ENCODE measurements around the gene CHD6. TPM values are rescaled to one million over a fixed set of nuclear protein-coding genes. Genes with fewer than 3 reads are reported as not detected.

CHD6 gene
- total and polyA plus RNA-seq, 4 donors = 3.3 to 23.4 (median 18.2) TPM

DNA sequence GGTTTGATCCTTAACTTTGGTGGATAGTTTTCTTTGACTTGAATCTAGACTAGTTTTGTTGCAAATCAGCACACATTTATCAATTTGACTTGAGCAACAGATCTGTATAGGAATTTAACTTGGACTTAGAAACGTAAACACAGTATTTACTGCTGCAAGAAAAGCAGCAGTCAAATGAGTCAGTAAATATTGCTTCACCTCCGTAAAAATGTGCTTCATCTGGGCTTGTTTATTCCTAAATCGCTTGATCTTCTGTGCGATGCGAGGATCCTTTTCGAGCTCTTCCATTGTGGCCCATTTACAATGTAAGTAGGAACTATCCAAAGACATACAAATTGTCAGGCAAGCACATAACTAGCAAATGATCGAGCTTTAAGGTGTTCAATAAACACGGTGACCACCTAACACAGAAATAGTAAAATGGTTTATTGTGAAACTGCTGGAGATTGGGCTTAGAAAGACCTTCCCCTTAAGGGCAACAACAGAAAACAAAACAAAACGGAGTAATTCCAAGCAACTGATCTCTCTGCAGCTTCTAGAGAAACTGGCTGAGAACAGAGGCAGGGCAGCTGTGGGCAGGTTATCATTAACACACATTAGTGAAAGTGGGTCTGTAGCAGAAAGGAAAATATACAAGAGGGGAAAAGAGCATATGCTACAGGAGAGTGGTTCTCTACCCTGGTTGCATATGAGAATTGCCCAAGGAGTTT lies 120.8 kb downstream of the CHD6 start:
- H3K27ac ChIP-seq (ENCODE audit: low read depth in 1 of 2, low read length in 2 of 2) = peak overlapping the region; percentile 39 to 72
- H3K36me3 ChIP-seq (ENCODE audit: control insufficient read depth in 4 of 4, insufficient read depth in 3 of 4, low read depth in 1 of 4, low read length in 3 of 4) = peaks cover 2 to 4% (median 3%) of the 10 kb centered on the region in 4 donors

More for the DNA sequence above, 120.8 kb downstream of the CHD6 start:
- Histone ChIP-seq H3K4me1 (ENCODE audit: control insufficient read depth in 4 of 4, insufficient read depth in 4 of 4, low read length in 3 of 4) (peaks cover 0 to 14% (median 12%) of the 10 kb centered on the region in 4 donors), H3K27me3 (ENCODE audit: control insufficient read depth in 4 of 4, insufficient read depth in 4 of 4, low read length in 3 of 4) (no peaks in the 10 kb centered on the region), H3K4me3 (ENCODE audit: low read depth in 1 of 3, low read length in 3 of 3) (peak overlapping the region in 1 of 3 donors; percentile 10), H3K9ac (ENCODE audit: low read depth in 1 of 2, low read length in 2 of 2) (no peak overlapping the region), H3K9me3 (ENCODE audit: control insufficient read depth in 4 of 4, low read length in 3 of 4) (no peaks in the 10 kb centered on the region)
- TF ChIP-seq, protein P1, sequence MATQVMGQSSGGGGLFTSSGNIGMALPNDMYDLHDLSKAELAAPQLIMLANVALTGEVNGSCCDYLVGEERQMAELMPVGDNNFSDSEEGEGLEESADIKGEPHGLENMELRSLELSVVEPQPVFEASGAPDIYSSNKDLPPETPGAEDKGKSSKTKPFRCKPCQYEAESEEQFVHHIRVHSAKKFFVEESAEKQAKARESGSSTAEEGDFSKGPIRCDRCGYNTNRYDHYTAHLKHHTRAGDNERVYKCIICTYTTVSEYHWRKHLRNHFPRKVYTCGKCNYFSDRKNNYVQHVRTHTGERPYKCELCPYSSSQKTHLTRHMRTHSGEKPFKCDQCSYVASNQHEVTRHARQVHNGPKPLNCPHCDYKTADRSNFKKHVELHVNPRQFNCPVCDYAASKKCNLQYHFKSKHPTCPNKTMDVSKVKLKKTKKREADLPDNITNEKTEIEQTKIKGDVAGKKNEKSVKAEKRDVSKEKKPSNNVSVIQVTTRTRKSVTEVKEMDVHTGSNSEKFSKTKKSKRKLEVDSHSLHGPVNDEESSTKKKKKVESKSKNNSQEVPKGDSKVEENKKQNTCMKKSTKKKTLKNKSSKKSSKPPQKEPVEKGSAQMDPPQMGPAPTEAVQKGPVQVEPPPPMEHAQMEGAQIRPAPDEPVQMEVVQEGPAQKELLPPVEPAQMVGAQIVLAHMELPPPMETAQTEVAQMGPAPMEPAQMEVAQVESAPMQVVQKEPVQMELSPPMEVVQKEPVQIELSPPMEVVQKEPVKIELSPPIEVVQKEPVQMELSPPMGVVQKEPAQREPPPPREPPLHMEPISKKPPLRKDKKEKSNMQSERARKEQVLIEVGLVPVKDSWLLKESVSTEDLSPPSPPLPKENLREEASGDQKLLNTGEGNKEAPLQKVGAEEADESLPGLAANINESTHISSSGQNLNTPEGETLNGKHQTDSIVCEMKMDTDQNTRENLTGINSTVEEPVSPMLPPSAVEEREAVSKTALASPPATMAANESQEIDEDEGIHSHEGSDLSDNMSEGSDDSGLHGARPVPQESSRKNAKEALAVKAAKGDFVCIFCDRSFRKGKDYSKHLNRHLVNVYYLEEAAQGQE (IDR thresholded peaks at IDR 0.05) = peak; percentile 51
- TF ChIP-seq JUND (IDR thresholded peaks at IDR 0.05) = peak; percentile 75 to 83
- TF ChIP-seq HNF4G (IDR thresholded peaks at IDR 0.05) = no peak
- TF ChIP-seq, protein P2, sequence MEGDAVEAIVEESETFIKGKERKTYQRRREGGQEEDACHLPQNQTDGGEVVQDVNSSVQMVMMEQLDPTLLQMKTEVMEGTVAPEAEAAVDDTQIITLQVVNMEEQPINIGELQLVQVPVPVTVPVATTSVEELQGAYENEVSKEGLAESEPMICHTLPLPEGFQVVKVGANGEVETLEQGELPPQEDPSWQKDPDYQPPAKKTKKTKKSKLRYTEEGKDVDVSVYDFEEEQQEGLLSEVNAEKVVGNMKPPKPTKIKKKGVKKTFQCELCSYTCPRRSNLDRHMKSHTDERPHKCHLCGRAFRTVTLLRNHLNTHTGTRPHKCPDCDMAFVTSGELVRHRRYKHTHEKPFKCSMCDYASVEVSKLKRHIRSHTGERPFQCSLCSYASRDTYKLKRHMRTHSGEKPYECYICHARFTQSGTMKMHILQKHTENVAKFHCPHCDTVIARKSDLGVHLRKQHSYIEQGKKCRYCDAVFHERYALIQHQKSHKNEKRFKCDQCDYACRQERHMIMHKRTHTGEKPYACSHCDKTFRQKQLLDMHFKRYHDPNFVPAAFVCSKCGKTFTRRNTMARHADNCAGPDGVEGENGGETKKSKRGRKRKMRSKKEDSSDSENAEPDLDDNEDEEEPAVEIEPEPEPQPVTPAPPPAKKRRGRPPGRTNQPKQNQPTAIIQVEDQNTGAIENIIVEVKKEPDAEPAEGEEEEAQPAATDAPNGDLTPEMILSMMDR (IDR thresholded peaks at IDR 0.05; ENCODE audit: low read depth, low read length, missing input control) = no peak
- peak; percentile 66 for TF ChIP-seq SP1 (IDR thresholded peaks at IDR 0.05)
- TF ChIP-seq, protein P3, sequence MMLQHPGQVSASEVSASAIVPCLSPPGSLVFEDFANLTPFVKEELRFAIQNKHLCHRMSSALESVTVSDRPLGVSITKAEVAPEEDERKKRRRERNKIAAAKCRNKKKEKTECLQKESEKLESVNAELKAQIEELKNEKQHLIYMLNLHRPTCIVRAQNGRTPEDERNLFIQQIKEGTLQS (IDR thresholded peaks at IDR 0.05) = peak; percentile 73
- TF ChIP-seq GABPA (IDR thresholded peaks at IDR 0.05 in 1 of 2, conservative IDR thresholded peaks at IDR 0.05 in 1 of 2) = no peak
- peak; percentile 33 to 39 for TF ChIP-seq RAD21 (IDR thresholded peaks at IDR 0.05)
- TF ChIP-seq ZBTB33 (IDR thresholded peaks at IDR 0.05) = peak; percentile 50
- TF ChIP-seq FOXA2 (IDR thresholded peaks at IDR 0.05) = peak; percentile 96
- TF ChIP-seq RXRA (IDR thresholded peaks at IDR 0.05) = peak; percentile 59 to 63
- TF ChIP-seq TAF1 (conservative IDR thresholded peaks at IDR 0.05) = no peak
- no peak for TF ChIP-seq EGR1 (IDR thresholded peaks at IDR 0.05; ENCODE audit: low read depth in 2 of 2)
- TF ChIP-seq, protein P4, sequence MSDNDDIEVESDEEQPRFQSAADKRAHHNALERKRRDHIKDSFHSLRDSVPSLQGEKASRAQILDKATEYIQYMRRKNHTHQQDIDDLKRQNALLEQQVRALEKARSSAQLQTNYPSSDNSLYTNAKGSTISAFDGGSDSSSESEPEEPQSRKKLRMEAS (IDR thresholded peaks at IDR 0.05) = peak; percentile 72
- peak; percentile 86 to 91 for TF ChIP-seq HNF4A (conservative IDR thresholded peaks at IDR 0.05)
- peak; percentile 40 for TF ChIP-seq YY1 (IDR thresholded peaks at IDR 0.05)
- peak; percentile 92 for TF ChIP-seq FOXA1 (IDR thresholded peaks at IDR 0.05)
- TF ChIP-seq NR2F2 (IDR thresholded peaks at IDR 0.05) = no peak
- DNase-seq (ENCODE audit: low spot score) = no peak
- 40% methylated on average over 9 of the region's 9 CpGs for WGBS

Measured in liver (tissue), 9 donors.